HG02943 (cell line): ENCODE measurements around the gene MAPK11.

Experiments
- ATAC-seq: cut with Tn5 transposase; IDR thresholded peaks from one replicate; pipeline ENCODE4 v1.9.1; 2021; ENCODE audit warnings: mild to moderate bottlenecking, low read depth, moderate library complexity; ENCODE audit not compliant: unreplicated experiment

The MAPK11 gene

DNA sequence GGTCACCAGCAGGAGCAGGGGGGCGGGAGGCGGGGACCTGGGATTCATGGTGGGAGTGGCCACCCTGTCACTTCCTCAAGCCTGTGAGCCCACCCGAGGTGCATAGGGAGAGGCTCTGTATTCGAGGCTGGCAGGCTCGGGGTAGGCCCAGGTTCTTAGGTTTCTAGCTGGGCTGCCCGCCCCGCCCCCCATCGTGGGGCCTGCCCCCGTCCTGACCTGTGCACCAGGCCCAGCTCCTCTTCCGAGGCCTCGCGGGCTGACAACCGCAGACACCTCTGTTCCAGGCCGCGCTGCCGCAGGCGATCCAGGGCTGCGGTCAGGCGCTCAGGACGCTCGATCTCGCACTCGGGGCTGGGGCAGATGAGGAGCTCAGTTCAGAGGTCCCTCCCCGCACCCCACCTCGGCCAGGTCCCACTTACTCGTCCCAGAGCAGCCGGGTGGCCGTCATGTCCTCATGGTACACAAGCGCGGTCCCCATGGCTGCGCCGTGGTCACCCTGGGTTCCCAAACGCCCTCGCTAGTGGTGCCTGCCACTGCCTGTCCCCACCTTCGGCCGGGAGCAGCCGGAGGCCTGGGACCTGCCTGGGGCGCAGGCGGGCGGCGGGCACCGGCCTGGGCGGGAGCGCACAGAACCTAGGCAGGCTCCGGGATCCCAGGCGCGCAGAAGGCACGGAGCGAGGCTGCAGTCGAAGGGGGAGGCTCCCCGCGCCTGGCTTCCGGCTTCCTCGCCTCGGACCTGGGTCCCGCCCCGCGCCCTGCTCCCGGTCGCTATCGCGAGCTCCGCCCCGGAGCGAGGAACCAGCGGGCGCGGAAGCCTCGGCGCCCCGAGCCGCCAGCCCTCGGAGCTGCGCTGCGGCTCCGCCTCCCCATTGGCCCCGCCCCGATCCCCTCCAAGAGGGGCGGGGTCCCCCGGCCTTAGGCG lies 19.4 kb downstream of the MAPK11 start, which contains the start of gene HDAC10:
HDAC10 (minus strand) TSS at position 711 of the 922 bp plus-strand sequence; CDS start at position 478, 233 bp downstream.
- no peak for ATAC-seq

DNA sequence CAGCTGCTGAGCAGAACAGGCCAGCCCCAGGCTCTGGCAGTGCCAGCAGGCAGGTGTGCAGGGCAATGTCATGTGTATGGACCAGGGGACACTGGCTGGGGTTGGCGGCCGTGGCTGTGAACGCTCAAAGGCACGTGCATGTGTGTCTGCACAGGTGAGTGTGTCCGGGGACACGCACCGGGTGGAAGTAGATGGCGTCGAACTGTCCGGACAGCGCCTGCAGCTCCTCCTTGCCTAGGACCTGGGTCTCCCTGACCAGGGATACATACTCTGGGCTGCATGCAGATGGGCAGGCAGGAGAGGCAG lies 20.0 kb downstream of the MAPK11 start:
- no peak for ATAC-seq

DNA sequence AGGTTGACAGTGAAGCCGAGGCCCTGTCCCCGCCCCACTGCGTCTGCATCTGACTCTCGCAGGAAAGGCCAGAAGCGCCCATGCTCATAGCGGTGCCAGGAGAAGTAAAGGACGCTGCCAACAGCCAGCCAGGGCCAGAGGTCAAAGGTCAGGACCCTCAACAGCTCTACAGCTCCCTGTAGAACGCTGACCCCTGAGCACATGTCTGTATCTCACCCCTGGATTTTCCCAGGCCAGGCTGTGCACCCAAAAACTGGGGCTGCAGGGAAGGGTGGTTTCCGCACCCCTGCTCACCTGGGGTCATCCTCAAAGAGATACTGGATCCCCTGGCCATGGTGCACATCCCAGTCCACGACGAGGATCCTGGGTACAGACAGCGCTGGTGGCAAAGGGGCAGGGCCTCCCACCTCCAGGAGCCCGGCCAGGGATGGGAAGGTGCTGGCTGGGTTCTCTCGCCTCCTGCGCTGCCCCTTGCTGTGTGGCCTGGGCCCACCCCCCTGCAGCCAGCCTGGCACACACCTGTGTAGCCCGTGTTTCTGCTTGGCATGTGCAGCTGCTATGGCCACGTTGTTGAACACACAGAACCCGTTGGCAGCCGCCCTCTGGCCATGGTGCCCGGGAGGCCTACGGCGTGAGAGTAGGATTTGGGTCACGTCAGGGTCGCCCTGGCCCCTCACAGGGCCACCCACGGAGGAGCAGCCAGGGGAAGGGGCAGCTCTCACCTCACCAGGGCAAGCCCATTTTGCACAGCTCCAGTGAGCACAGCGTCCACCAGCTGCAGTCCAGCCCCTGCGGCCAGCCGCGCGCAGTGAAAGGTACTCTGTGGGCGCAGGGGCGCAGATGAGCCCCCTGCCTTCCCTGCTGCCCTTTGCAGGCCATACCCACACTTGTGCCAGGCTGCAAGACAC lies 20.6 kb downstream of the MAPK11 start:
- no peak for ATAC-seq

DNA sequence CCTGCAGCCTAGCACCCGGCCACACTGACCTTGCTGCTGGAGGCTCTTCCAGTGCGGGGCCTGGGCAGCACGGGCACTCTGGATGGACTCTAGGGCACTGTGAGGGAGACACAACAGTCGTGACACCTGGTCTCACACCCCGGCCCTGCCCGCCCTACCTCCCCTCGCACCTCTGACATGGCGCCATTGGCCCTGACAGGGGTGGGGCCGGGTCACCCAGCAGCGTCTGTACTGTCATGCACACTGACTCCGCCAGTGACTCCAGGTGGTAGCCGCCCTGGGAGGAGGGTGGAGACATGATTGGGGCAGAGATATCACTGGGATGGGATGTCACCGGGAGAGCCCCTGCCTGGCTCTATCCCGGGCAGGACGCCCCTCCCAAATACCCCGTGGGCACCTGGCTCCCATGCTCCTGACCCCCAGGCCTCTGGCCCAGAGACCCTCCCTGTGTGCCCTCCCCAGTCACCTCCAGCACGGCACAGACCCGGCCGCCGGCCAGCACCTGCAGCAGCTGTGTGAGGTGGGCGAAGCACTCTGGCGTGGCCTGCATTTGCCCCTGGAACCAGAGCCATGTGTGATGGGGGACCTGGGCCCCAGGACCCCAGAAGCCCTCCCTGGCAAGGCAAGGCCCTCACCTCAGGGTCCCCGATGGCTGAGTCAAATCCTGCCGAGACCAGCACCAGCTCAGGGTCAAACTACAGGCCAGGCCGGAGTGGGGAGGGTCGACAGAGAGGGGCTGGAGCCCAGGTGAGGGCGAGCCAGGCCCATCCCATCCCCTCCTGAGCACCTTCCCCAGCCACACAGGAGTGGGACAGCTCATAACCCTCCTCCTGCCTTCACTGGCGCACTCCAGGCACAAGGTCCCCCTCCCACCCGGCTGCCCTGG lies 21.7 kb downstream of the MAPK11 start:
- ATAC-seq = no peak

DNA sequence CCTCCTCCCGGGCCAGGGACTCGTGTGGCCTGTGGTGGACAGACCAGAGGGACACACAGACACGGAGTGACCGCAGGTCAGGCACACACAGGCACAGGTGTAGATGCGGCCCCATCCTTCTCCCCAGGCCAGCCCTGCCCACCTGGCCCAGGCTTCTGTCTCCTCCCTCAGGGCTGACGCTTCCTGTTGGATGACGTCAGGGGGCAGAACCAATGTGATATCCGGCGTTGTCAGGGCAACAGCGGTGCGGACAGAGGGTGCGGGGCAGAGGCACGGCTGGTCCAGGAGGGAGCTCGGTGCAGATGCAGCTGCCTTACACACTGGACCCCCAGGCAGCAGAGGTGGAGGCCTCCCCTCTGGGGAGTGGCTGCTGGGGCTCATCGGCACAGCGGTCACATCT lies 22.4 kb downstream of the MAPK11 start:
- ATAC-seq = no peak

DNA sequence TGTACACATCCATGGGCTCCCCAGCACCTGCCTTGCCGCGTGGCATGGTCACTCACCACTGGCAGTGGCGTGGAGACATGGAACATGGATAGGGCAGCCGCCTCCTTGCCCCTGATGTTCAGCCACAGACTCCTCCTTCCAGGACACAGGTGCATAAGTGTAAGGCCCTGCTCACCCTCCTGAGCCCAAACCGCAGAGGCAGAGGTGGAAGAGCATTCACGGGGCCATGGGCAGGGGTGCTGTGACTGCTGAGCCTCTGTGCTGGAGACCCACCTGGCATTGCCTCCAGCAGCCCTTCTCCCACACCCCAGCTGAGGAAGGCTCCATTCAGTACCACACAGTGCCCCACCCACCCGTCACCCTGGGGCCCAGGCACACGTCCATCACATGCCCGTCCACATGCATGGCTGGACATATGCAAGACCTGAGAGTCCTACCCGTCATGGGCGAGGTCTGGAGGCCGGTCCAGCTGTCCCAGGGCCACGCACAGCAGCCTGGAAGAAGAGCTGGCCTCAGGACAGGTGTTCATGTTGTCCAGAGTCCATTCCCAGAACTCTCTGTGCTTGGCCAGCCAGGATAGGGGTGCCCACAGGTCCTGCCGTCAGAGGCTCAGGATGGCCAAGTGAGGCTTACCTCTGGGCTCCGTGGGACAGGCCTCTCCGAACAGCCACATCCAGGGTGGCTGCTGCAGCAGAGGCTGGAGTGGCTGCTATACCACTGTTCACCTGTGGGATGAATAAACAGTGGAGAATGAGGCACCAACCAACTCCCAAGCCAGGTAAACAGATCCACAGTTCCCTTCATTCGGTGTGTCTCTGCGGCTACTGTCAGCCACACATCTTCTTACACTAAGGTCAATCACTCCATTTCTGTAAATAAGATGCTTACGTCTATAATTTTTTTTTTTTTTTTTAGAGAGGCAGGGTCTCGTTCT lies 23.7 kb downstream of the MAPK11 start:
- ATAC-seq = no peak

DNA sequence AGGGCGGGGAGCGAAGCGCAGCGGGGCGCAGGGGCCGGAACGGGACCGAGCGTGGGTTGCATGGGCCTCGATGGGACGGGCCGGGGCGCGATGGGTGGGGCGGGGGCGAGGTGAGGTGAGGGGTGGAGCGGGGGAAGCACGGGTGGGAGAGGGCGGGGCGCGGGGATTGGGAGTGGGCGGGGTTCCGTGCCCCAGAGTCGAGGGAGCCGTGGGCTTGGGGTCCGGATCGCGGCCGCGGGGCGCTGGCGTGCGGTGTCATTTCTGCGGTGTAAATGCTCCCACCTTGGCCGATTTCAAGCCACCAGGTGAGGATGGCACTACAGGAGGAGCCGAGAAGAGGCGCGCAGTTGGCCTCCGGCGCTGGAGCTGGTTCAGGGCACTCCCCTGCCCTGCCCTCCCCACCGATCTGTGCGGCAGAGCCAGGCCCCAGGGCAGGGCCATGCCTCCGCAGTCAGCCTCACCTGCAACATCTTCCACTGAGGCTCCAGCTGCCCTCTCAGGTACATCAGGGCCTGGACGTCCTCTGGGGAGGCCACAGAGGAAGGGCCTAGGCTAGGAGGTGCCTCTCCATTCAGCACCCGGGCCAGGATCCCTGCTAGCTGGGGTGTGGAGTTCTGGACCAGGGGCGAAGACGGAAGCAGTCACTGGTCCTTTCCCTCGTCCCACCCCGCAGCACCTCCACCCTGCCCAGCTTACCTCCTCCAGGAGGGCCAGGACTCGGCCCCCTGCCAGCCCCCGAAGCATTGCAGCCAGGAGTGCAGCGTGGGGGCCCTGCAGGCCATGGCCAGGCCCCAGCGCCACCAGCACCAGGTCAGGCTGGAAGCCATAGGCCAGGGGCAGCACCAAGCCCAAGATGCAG lies 24.7 kb downstream of the MAPK11 start:
- no peak for ATAC-seq

GRCh38 chr22:50244420-50245213 lies 25.6 kb downstream of the MAPK11 start, which contains the start of gene TUBGCP6:
Gene TUBGCP6, minus strand, starts transcription at chr22:50245023. Its CDS starts 564 bp downstream, at chr22:50244459.
- ATAC-seq = peak; percentile 68

- no peak for ATAC-seq
Measured at GRCh38 chr22:50243685-50244419, 26.3 kb downstream of the MAPK11 start.

DNA sequence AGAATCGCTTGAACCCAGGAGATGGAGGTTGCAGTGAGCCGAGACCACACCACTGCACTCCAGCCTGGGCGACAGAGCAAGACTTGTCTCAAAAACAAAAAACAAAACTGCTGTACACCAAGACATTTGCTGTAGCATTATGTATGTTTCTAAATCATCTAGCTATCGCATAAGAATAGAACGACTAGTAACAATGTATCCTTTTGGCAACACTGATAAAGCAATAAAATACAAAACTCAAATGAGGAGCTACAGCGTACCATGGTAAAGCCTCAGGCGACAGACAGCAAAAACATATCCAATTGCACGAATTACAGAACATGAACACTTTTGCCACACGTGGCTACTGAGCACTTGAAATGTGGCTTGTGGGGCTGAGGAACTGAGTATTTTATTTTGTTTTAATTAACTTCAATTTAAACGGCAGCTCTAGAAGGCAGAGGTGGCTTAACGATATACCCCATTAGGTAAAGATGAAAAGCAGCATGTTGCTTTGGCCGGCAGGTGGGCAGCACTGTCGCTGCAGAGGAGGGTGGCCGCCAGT lies 27.7 kb downstream of the MAPK11 start:
- no peak for ATAC-seq

DNA sequence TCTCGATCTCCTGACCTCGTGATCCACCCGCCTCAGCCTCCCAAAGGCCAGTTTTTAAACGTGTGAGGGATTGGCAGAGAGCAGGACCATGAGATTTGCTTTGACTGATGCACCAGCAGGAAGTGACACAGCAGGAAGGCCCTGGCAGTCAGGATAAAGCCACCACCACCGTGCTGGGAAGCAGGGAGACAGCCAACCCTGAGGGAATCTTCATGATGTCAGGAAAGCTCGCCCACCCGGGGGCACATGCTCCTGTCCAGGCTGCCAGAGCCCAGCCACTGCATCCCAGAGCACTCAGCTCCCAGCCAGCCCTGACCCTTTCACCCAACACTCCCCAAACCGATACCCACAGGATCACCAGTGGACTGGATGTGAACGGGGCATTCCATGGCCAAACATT lies 31.4 kb downstream of the MAPK11 start:
- no peak for ATAC-seq

DNA sequence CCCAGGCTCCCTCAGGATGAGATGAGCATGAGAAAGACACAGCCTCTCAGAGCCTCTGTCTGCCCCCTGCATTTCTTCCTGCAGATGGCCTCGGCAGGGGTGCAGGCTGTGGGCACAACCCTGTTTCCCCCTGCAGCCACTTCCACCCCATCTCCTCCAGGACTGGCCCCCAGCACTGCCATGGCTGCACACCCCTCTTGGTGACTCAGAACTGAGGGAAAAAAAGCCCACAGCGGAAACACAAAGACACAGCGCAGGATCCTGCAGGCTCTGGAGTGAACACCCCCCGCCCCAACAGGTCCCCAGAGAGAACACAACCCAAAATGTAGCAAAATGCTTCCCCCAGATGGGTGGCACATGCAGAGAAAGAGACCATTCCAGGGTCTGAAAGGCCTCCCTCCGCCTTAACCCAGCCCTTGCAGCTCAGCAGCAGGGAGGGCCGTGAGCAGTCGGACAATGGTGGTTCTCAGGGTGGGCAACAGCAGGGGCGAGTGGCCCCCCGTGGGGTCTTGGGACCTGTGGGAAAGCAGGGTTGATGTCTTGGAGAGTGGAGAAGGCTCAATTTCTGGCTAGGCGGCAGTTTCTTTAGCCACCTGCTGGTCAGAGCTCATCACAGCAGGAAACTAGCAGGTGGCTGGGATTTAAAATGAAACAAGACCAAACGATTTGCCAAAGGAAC lies 33.3 kb downstream of the MAPK11 start:
- ATAC-seq = no peak

- ATAC-seq = no peak
Measured at GRCh38 chr22:50233223-50233622, 37.0 kb downstream of the MAPK11 start.

GRCh38 chr22:50232481-50233151 lies 37.6 kb downstream of the MAPK11 start:
- ATAC-seq = no peak

- no peak for ATAC-seq
Measured at GRCh38 chr22:50229370-50229769, 40.8 kb downstream of the MAPK11 start.
